ENCODE measurements around the gene GSTT4.
"Not testable (repeated sequence)": the region's sequence is repeated elsewhere in the genome, so short reads cannot be mapped to it uniquely, and the experiment has no call there.

Gene GSTT4

GRCh38 chr22:23952794-23953405, 52.4 kb downstream of the GSTT4 start:
- not testable (repeated sequence) for DNase-seq (ENCODE audit: low spot score)

- not testable (repeated sequence) for DNase-seq (ENCODE audit: low spot score)
These were observed 53.9 kb downstream of the GSTT4 start for GRCh38 chr22:23951383-23951782.

- not testable (repeated sequence) for DNase-seq (ENCODE audit: low spot score)
These were observed 55.5 kb downstream of the GSTT4 start for GRCh38 chr22:23949764-23950163.
